ENCODE results near the gene ZNF488. TPM values are rescaled to one million over a fixed set of nuclear protein-coding genes. Genes with fewer than 3 reads are reported as not detected.
A peak's percentile ranks its signal among the peaks of the same experiment; 100 is the strongest.

The ZNF488 gene
- total RNA-seq, 1 experiment from 2014 or later, result 11.8 TPM

DNA sequence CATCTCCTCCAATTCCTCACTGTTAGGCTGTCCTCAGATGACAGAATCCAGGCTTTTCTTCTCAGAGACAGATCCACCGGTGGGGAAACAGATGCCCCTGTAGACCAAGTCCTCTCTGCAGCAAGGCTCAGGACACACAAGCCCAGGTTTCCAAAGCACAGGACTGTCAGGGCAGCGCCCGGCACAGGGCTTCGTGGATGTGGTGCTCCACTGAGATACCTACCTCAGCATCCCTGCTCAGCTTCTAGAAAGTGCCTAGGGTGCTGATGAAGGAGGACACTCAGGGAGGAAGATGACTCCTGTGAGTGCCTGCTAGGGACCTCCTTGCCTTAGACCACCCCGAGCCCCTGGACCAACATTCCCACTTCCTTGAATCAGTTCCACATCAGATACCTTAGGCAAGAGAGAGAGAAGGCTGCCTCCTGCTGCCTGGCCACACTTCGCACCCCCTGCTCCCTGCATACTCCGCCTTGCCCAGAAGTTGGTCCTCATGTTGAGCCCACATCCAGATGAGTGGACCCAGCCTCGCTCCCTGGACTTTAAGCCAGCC lies 44.8 kb downstream of the ZNF488 start:
- Histone ChIP-seq H3K27me3 (ENCODE audit: control insufficient read depth, insufficient read depth, low read length) (peaks cover 30% of the 10 kb centered on the region), H3K27ac (ENCODE audit: low read length) (no peak overlapping the region), H3K36me3 (ENCODE audit: control insufficient read depth, insufficient read depth, low read length) (no peaks in the 10 kb centered on the region), H3K4me3 (ENCODE audit: low read depth in 2 of 2, low read length in 2 of 2) (no peak overlapping the region), H3K9me3 (ENCODE audit: control insufficient read depth, insufficient read depth, low read depth, low read length) (no peaks in the 10 kb centered on the region), H3K4me1 (ENCODE audit: control insufficient read depth, insufficient read depth, low read length) (no peaks in the 10 kb centered on the region)
- in situ Hi-C loops (cut with HindIII; ENCODE audit: low pct_unique_long_range_greater_than_20kb, low sequenced_read_pairs) (no loop called here), intact Hi-C loops (cut with micrococcal nuclease; ENCODE audit: unreplicated experiment) (no loop called here)
- ATAC-seq (peak; percentile 45; the same call in 1 of the 2 replicates), DNase-seq (ENCODE audit: low read depth, low spot score) (no peak)
- CTCF ChIA-PET, result interaction anchor here (0.6 to 0.7 kb wide), 2 partner anchors 28 to 145 kb away, joined by 3 read pairs; no protein-coding TSS in a partner anchor
- TF ChIP-seq POLR2AphosphoS5 (IDR thresholded peaks at IDR 0.05; ENCODE audit: low read depth, low read length) (no peak), REST (IDR thresholded peaks at IDR 0.05; ENCODE audit: insufficient read depth in 1 of 2, low read depth in 2 of 2, low read length in 1 of 2) (no peak), CTCF (IDR thresholded peaks at IDR 0.05) (no peak), TCF7L2 (IDR thresholded peaks at IDR 0.05; ENCODE audit: low read depth, low read length) (no peak), SIN3A (IDR thresholded peaks at IDR 0.05; ENCODE audit: borderline replicate concordance, insufficient read depth, low read depth, low read length) (no peak)
- BruUV-seq (replicated peaks), result no TSS peak
- POLR2A ChIA-PET, result no interaction called here

GRCh38 chr10:47337310-47337709 lies 46.8 kb downstream of the ZNF488 start:
- no peak for DNase-seq (ENCODE audit: low read depth, low spot score)
- Histone ChIP-seq H3K4me1 (ENCODE audit: control insufficient read depth, insufficient read depth, low read length) (no peaks in the 10 kb centered on the region), H3K9me3 (ENCODE audit: control insufficient read depth, insufficient read depth, low read depth, low read length) (no peaks in the 10 kb centered on the region), H3K27ac (ENCODE audit: low read length) (no peak overlapping the region), H3K27me3 (ENCODE audit: control insufficient read depth, insufficient read depth, low read length) (peaks cover 33% of the 10 kb centered on the region), H3K4me3 (ENCODE audit: low read depth in 2 of 2, low read length in 2 of 2) (no peak overlapping the region), H3K36me3 (ENCODE audit: control insufficient read depth, insufficient read depth, low read length) (no peaks in the 10 kb centered on the region)
- in situ Hi-C loops (cut with HindIII; ENCODE audit: low pct_unique_long_range_greater_than_20kb, low sequenced_read_pairs) (no loop called here), intact Hi-C loops (cut with micrococcal nuclease; ENCODE audit: unreplicated experiment) (no loop called here)
- ChIA-PET CTCF (no interaction called here), POLR2A (no interaction called here)
- ATAC-seq, result no peak
- BruUV-seq (replicated peaks), result no TSS peak
- TF ChIP-seq POLR2AphosphoS5 (IDR thresholded peaks at IDR 0.05; ENCODE audit: low read depth, low read length), result no peak
- no peak for TF ChIP-seq TCF7L2 (IDR thresholded peaks at IDR 0.05; ENCODE audit: low read depth, low read length)
- no peak for TF ChIP-seq REST (IDR thresholded peaks at IDR 0.05; ENCODE audit: insufficient read depth in 1 of 2, low read depth in 2 of 2, low read length in 1 of 2)
- TF ChIP-seq SIN3A (IDR thresholded peaks at IDR 0.05; ENCODE audit: borderline replicate concordance, insufficient read depth, low read depth, low read length), result no peak
- no peak for TF ChIP-seq CTCF (IDR thresholded peaks at IDR 0.05)
